CD4-positive, CD25-positive, alpha-beta regulatory T cell (primary cell): Measurements from ENCODE around the gene CABP7. TPM values are rescaled to one million over a fixed set of nuclear protein-coding genes. Genes with fewer than 3 reads are reported as not detected.
A peak's percentile ranks its signal among the peaks of the same experiment; 100 is the strongest.

Experiments used
- ATAC-seq, 2 donors: fragments of 150-1000 bp; cut with Tn5 transposase; one replicate each; pipeline ENCODE4 v1.10.0; 2021; ENCODE audit warnings: low read depth in 2 of 2, moderate number of reproducible peaks in 2 of 2, moderate library complexity in 1 of 2
- DNase-seq, 3 donors: peaks; one replicate each; pipeline versions ENCODE4 v3.0.0 to v3.0.0-alpha.2; 2012 to 2022; ENCODE audit warnings: mixed read lengths in 1 of 3
- H3K27ac ChIP-seq: one replicate; pipeline ENCODE4 v1.7.0; 2013; ENCODE audit warnings: mild to moderate bottlenecking, low read length; ENCODE audit not compliant: insufficient read depth, poor library complexity, severe bottlenecking
- H3K27me3 ChIP-seq: one replicate; pipeline ENCODE4 v1.7.0; 2013; ENCODE audit warnings: low read length; ENCODE audit not compliant: control insufficient read depth, insufficient read depth
- H3K36me3 ChIP-seq: one replicate; pipeline ENCODE4 v1.7.0; 2013; ENCODE audit warnings: mild to moderate bottlenecking, low read length, moderate library complexity; ENCODE audit not compliant: control insufficient read depth, insufficient read depth
- H3K4me1 ChIP-seq: 2 replicates; pipeline ENCODE4 v1.7.0; 2013; ENCODE audit warnings: mild to moderate bottlenecking, low read length; ENCODE audit not compliant: insufficient read depth, control insufficient read depth, poor library complexity, severe bottlenecking
- H3K4me3 ChIP-seq: one replicate; pipeline ENCODE4 v1.7.0; 2013; ENCODE audit warnings: low read depth, mild to moderate bottlenecking, low read length, moderate library complexity
- H3K9me3 ChIP-seq, 2 experiments: 1 replicate in 1 of 2; 2 replicates in 1 of 2; pipeline ENCODE4 v1.7.0; 2013; ENCODE audit warnings: low read length in 2 of 2, mild to moderate bottlenecking in 1 of 2, moderate library complexity in 1 of 2; ENCODE audit not compliant: control insufficient read depth in 2 of 2
- H3K27ac Mint-ChIP-seq, 3 donors: one replicate each; pipeline ENCODE4 v1.8.0; 2020 to 2022; ENCODE audit warnings: mild to moderate bottlenecking in 3 of 3, mixed read lengths in 3 of 3, moderate library complexity in 2 of 3
- H3K27me3 Mint-ChIP-seq: one replicate; pipeline ENCODE4 v1.8.0; 2022; ENCODE audit warnings: mild to moderate bottlenecking, mixed read lengths
- H3K36me3 Mint-ChIP-seq: one replicate; pipeline ENCODE4 v1.8.0; 2020; ENCODE audit warnings: mixed read lengths
- H3K4me1 Mint-ChIP-seq, 4 donors: one replicate each; pipeline ENCODE4 v1.8.0; 2020 to 2022; ENCODE audit warnings: mixed read lengths in 4 of 4, mild to moderate bottlenecking in 1 of 4
- H3K4me3 Mint-ChIP-seq, 4 donors: one replicate each; pipeline ENCODE4 v1.8.0; 2020 to 2022; ENCODE audit warnings: mild to moderate bottlenecking in 4 of 4, mixed read lengths in 4 of 4, moderate library complexity in 3 of 4
- H3K9me3 Mint-ChIP-seq, 7 donors: one replicate each; pipeline ENCODE4 v1.8.0; 2020 to 2022; ENCODE audit warnings: mixed read lengths in 7 of 7, mild to moderate bottlenecking in 3 of 7, moderate library complexity in 2 of 7
- polyA plus RNA-seq, 4 donors: library from polyadenylated mRNA; unstranded; fragments of 300-500 nt; fragmentation: Illumina TruSeq; gene quantifications; one replicate each; pipeline ENCODE4 v1.2.3, GENCODE V29; 2021
- total RNA-seq: library from RNA; stranded (reverse); gene quantifications from one replicate; pipeline ENCODE4 v1.2.3, GENCODE V29; 2022

The CABP7 gene
- total and polyA plus RNA-seq, 5 donors from 2014 or later: 0.11 to 0.35 (median 0.19) TPM

DNA sequence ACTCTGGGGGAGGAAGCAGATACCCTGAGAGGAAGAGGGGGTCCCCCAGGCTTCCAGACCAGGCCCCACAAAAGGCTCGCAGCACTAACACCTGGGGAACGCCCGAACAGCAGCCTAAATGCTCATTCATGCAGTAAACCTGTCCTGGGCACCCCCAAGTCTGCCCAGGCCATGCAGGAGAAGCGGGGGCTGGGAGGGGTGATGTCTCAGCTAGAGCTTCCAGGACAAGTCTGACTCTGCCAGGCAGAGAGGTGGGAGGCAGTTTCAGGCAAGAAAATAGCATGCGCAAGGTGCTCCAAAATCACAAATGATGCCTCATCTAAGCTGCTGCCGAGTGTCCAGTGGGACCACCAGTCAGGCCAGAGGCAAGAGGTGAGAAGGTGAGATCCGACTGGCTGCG lies 14.6 kb downstream of the CABP7 start:
- Histone ChIP-seq H3K27ac (no peak overlapping the region), H3K36me3 (no peaks in the 10 kb centered on the region), H3K4me3 (no peak overlapping the region), H3K27me3 (no peaks in the 10 kb centered on the region), H3K4me1 (no peaks in the 10 kb centered on the region), H3K9me3 (no peaks in the 10 kb centered on the region)
- Mint-ChIP-seq H3K27me3 (no peaks in the 10 kb centered on the region), H3K36me3 (peaks cover 9% of the 10 kb centered on the region), H3K9me3 (no peaks in the 10 kb centered on the region), H3K4me1 (no peaks in the 10 kb centered on the region), H3K27ac (no peak overlapping the region), H3K4me3 (no peak overlapping the region)
- DNase-seq: no peak
- no peak for ATAC-seq

DNA sequence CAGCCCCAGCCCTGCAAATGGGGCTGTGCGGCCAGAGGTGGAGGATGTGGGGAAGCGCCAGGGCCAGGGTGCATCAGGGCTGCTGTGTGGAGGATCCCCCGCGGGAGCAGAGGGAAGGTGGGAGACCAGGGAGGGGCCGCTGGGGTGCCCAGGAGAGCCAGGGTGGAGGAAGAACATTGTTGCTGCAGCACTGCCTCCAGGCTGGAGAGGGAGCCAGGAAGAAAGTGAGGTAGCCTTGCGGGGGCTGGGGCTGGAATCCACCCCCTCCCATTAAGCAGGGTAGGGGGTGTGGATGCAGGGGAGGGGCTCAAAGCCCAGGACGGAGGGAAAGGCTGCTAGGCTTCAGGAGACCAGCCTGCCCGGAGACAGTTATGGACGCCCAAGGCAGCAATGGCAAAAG lies 15.0 kb downstream of the CABP7 start:
- Mint-ChIP-seq H3K4me3 (no peak overlapping the region), H3K27me3 (no peaks in the 10 kb centered on the region), H3K36me3 (peaks cover 9% of the 10 kb centered on the region), H3K9me3 (no peaks in the 10 kb centered on the region), H3K27ac (no peak overlapping the region), H3K4me1 (no peaks in the 10 kb centered on the region)
- no peak for ATAC-seq
- Histone ChIP-seq H3K36me3 (no peaks in the 10 kb centered on the region), H3K4me3 (no peak overlapping the region), H3K27me3 (no peaks in the 10 kb centered on the region), H3K4me1 (no peaks in the 10 kb centered on the region), H3K9me3 (no peaks in the 10 kb centered on the region), H3K27ac (no peak overlapping the region)
- no peak for DNase-seq

DNA sequence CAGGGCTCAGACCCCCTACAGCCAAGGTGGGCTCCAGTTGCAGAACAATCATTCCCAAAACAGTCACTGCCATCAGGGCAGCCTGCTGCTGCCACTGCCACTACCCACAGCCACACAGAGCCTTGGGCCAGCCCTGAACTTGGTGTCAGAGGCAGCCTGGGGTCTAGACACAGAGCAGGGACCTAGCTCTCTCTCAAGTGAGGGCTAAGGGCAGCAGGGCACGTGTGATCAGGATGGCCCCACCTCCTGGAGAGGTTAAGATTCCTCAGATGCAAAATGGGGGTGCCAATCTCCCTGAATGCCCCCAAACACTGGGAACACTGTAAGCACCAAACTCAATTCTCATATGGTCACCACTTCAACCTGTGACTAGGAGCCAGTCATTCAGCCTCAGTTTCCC lies 15.6 kb downstream of the CABP7 start:
- H3K4me1 ChIP-seq: no peaks in the 10 kb centered on the region
- H3K9me3 ChIP-seq: no peaks in the 10 kb centered on the region
- no peaks in the 10 kb centered on the region for H3K4me1 Mint-ChIP-seq
- no peaks in the 10 kb centered on the region for H3K27me3 ChIP-seq
- DNase-seq (no peak), ATAC-seq (no peak)
- H3K9me3 Mint-ChIP-seq: no peaks in the 10 kb centered on the region
- H3K36me3 Mint-ChIP-seq: peaks cover 9% of the 10 kb centered on the region
- H3K27ac Mint-ChIP-seq: no peak overlapping the region
- H3K4me3 ChIP-seq: no peak overlapping the region
- H3K27me3 Mint-ChIP-seq: no peaks in the 10 kb centered on the region
- no peak overlapping the region for H3K27ac ChIP-seq
- H3K36me3 ChIP-seq: peaks cover 4% of the 10 kb centered on the region
- peak overlapping the region in 1 of 4 donors; percentile 75 for H3K4me3 Mint-ChIP-seq

DNA sequence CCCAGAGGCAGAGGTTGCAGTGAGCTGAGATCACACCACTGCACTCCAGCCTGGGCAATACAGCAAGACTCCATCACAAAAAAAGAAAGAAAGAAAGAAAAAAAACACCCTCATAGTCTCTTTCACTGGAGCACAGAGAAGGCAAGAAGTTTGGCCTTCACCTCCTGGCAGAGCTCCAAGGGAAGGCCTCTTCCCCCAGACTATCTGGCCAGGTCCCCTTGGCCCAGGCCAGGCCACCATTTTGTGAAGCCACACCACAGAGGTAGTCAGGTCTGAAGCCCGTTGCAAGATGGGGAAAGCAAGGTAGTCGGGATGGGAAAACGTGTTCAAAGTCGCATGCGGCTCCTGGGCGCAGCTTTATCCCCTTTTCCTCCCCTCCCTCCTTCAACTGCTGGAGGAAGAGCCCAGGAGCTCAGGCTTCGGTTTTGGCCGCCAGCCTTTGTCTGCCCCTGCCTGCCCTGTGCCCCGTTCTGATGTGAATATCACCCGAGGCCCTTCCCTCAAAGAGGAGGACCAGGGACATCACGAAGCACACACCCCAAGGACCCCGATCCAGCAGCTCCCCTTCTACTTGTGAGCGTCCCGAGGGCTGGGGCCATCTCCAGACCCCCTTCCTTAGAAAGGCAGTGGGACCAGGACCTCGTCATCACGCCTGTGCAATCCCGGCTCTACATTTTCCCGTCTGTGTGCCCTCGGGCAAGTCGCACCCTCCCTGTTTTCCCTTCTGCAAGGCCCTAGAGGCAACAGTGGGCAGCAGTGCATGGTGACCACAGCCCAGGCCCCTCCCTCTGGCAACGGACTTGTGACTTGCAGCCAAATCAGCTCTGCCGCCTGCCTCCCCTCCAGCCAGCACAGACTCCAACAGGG lies 17.7 kb downstream of the CABP7 start:
- Mint-ChIP-seq H3K27ac (no peak overlapping the region), H3K4me1 (no peaks in the 10 kb centered on the region), H3K9me3 (no peaks in the 10 kb centered on the region), H3K36me3 (peaks cover 18% of the 10 kb centered on the region), H3K27me3 (no peaks in the 10 kb centered on the region), H3K4me3 (no peak overlapping the region)
- Histone ChIP-seq H3K27ac (no peak overlapping the region), H3K36me3 (peaks cover 15% of the 10 kb centered on the region), H3K4me3 (no peak overlapping the region), H3K27me3 (no peaks in the 10 kb centered on the region), H3K4me1 (no peaks in the 10 kb centered on the region), H3K9me3 (no peaks in the 10 kb centered on the region)
- DNase-seq (no peak), ATAC-seq (no peak)

DNA sequence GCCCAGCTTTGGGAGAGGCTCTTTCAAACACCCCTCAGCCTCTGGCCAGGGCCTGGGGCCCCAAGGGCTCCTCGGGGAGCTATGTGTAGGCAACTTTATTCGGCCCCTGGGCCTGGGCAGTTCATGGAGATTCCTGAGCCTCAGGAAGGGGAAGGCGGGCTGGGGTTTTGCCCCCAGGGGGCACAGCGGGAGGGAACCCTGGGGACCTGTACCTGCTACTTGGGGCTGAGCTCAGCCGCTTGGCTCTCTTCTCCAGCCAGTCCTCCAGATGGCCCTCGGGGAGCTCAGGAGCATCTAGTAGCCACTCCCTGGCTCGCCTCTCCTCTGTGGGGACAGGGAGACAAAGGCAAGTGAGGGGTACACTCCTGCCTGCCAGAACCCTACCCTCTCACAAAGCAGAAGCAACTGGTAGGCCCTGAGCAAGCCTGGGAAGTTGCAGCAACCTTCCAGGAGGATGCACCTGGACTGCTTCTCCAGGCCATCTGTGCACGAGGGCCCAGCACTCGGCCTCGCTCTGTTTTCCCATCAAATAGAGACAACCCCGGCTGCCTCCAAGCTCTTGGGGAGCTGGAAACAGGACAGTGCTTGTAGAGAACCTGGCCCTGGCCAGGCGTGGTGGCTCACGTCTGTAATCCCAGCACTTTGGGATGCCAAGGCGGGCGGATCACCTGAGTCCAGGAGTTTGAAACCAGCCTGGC lies 18.5 kb downstream of the CABP7 start:
- peaks cover 15% of the 10 kb centered on the region for H3K36me3 ChIP-seq
- DNase-seq: no peak
- no peak overlapping the region for H3K27ac Mint-ChIP-seq
- H3K4me3 Mint-ChIP-seq: no peak overlapping the region
- no peaks in the 10 kb centered on the region for H3K27me3 ChIP-seq
- ATAC-seq: no peak
- no peaks in the 10 kb centered on the region for H3K27me3 Mint-ChIP-seq
- H3K9me3 ChIP-seq: no peaks in the 10 kb centered on the region
- no peak overlapping the region for H3K27ac ChIP-seq
- H3K36me3 Mint-ChIP-seq: peaks cover 18% of the 10 kb centered on the region
- H3K9me3 Mint-ChIP-seq: no peaks in the 10 kb centered on the region
- H3K4me1 ChIP-seq: no peaks in the 10 kb centered on the region
- no peak overlapping the region for H3K4me3 ChIP-seq
- H3K4me1 Mint-ChIP-seq: no peaks in the 10 kb centered on the region

DNA sequence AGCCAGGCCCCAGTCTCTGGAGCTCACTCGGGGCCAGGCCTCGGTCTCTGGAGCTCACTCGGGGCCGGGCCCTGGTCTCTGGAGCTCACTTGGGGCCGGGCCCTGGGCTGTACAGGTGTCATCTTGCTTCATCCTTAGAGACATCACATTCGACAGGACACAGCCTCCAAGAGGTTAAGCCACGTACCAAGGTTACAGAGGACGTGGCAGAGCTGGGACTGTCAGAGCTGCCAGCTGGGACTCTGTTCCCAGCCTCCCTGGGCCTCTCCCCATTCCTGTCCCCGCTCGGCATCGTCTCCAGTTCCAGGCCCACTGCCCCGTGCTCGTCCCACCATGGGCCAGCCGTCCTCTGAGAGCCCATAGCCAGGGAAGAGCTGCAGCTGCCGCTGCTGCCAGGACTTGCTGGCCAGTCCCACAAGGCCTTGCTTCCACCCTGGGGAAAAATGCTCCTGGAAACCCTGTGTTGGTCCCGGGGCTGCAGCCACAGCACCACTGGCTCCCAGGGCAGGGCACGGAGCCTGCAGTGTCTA lies 19.6 kb downstream of the CABP7 start:
- Histone ChIP-seq H3K27ac (no peak overlapping the region), H3K4me1 (no peaks in the 10 kb centered on the region), H3K36me3 (peaks cover 15% of the 10 kb centered on the region), H3K4me3 (no peak overlapping the region), H3K27me3 (no peaks in the 10 kb centered on the region), H3K9me3 (no peaks in the 10 kb centered on the region)
- no peak overlapping the region for H3K27ac Mint-ChIP-seq
- no peaks in the 10 kb centered on the region for H3K9me3 Mint-ChIP-seq
- no peak for ATAC-seq
- no peaks in the 10 kb centered on the region for H3K4me1 Mint-ChIP-seq
- H3K4me3 Mint-ChIP-seq: no peak overlapping the region
- H3K27me3 Mint-ChIP-seq: no peaks in the 10 kb centered on the region
- DNase-seq: no peak
- peaks cover 18% of the 10 kb centered on the region for H3K36me3 Mint-ChIP-seq

DNA sequence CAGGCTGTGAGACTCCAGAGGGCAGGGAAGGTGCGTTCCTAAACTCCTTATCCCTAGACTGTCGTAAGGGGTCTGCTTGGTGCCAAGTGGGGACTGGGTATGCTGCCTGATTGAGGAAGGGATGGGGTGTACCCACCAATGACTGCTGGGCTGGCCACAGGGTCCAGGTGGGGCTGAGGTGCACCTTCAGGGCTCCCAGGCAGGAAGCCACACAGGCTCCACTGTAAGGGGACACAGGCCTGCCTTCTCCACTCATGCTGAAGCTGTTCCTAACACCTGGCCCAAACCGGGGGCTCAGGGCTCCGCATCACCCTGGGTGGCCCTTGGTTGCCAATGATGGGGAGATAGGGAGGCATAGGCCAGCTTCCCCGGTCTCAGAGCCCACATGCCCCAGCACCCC lies 20.4 kb downstream of the CABP7 start:
- Histone ChIP-seq H3K27ac (no peak overlapping the region), H3K27me3 (no peaks in the 10 kb centered on the region), H3K4me3 (no peak overlapping the region), H3K9me3 (no peaks in the 10 kb centered on the region), H3K36me3 (peaks cover 15% of the 10 kb centered on the region), H3K4me1 (no peaks in the 10 kb centered on the region)
- no peak for ATAC-seq
- Mint-ChIP-seq H3K4me3 (no peak overlapping the region), H3K9me3 (no peaks in the 10 kb centered on the region), H3K36me3 (peaks cover 22% of the 10 kb centered on the region), H3K27ac (peak overlapping the region in 1 of 3 donors; percentile 20), H3K27me3 (no peaks in the 10 kb centered on the region), H3K4me1 (no peaks in the 10 kb centered on the region)
- no peak for DNase-seq
